Measurements from ENCODE around the gene C3AR1.
"Not testable (repeated sequence)": the region's sequence is repeated elsewhere in the genome, so short reads cannot be mapped to it uniquely, and the experiment has no call there.

The C3AR1 gene

DNA sequence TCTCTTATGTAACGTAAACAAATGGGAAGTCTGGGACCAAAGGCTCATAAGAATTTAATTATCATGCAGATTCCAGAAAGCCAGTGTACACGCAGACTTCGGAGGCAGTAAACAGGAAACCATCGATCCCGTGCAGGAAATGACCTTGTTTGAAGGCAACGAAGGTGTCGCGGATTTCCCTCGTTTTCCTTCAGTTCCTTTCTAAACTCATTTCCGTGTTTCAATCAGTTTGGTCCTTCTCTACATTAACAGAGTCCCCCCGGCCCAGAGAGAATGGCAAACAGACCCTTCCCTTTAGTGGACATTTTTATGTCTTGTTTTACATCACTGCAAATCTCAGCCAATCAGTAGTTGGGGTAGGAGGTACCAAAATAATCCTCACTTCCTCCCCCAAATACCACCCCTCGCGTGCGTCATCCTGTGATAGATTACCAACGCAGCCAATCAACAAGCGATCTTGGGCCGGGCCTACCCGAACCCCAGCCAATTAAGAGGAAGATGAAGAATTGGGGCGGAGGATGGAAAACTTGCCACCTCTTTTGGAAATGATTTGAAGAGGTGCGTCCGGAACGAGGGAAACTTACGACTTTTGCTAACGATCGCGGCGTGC lies 39.8 kb downstream of the C3AR1 start:
- peak; percentile 100 for FAIRE-seq

DNA sequence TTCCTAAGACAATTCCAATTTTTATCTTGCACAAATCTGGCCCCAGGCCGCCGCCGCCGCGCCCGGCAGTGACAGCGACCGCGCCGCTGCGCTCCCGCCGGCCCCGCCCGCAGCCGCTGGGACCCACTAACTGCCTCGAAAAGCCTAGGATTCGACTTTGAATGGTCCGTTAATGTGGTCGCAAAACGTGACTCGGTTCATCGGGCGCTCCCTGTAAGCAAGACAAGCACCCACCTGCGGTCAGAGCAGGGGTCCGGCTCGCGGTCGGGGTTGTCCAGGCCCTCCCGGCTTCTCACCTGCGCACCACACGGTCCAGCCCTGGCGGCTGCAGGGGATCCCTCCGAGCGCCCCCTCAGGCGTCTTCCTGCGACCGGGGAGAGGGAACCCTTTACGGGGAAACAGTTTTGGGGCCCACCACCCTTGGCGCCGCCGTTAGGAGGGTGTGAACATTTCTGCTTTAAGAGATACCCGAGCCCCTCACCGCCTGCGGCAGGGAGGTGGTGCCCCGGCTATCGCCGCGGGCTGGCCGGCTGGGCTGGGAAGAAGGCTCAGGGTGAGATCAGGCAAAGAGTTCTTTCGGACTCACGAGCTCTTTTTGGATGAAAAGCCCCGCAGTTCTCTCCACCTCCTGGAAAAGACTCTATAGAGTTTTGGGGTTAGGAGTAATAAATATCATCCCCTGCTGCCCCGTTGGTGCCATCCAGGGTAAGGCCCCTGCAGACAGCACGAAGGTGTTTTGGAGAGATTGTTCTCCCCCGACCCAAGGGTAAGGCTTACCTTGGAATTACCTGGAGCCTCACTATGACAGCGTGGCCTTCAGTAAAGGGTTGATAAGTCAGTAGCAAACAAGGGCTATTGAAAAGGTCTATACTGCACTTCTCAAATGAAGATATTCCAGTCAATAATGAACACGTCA lies 47.2 kb downstream of the C3AR1 start:
- no peak for FAIRE-seq

DNA sequence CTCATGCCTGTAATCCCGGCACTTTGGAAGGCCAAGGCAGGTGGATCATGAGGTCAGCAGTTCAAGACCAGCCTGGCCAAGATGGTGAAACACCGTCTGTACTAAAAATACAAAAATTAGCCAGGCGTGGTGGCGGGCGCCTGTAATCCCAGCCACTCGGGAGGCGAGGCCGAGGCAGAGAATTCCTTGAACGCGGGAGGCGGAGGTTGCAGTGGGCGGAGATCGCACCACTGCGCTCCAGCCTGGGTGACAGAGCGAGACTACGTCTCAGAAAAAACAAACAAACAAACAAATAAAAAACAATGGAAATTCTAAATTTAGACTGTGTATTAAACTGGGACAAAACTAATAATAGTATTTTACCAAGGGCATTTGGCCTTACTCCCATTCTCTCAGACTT lies 47.9 kb downstream of the C3AR1 start:
- FAIRE-seq, result not testable (repeated sequence)

DNA sequence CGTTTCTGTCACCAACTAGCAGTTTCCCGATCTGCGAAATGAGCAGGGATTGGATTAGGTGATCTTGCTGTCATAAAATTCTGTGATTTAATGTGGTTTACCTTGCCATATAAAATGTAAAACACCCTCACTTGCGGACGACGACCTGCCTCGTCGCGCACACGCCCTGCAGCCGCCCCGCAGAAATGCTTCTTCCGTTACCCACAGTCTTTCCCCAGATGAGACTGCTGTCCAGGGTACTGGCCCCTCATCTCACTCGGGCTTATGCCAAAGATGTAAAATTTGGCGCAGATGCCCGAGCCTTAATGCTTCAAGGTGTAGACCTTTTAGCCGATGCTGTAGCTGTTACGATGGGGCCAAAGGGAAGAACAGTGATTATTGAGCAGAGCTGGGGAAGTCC lies 51.3 kb downstream of the C3AR1 start:
- no peak for FAIRE-seq

DNA sequence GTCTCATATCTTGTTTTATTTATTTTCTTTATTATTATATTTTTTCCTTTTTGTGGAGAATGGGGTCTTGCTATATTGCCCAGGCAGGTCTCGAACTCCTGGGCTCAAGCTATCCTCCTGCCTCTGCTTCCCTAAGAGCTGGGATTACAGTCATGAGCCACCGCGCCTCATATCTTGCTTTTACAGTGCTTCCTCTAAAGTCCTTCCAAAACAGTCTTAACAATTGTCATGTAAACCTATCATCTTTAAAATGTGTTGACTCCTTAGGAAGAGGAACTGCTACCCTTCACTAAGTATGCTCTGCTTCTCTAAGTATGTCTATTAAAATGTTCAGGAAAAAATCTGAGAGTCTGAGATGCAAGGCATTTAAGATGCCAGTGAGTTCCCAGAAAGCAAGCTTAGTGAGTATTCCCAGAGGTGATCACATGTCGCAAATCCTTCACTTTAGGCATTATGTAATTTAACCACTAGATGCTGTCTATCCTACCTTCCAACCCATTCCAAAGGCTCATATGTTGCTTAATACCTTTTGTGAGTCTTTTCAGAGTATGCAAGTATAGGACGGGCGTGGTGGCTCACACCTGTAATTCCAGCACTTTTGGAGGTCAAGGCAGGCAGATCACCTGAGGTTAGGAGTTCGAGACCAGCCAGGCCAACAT lies 53.4 kb downstream of the C3AR1 start:
- FAIRE-seq, result no peak

DNA sequence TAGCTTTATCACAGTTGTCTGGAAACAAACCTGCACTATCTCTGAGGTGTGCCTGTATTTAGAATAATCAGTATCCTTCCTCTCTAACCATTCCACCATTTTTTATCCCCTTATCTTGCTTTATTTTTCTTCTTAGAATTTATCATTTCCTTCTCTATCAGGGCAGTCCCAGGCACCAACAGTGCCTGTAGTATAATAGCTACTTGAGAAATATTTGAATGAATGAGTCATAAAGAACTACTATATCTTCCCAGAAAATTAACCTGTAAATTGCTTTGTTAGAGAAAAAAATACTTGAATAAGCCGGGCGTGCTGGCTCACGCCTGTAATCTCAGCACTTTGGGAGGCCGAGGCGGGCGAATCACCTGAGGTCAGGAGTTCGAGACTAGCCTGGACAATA lies 54.8 kb downstream of the C3AR1 start:
- FAIRE-seq, result no peak

All from islet of Langerhans (tissue), 1 donor.